ENCODE measurements around the gene NEK7.

GRCh38 chr1:198185759-198186158 lies 29.0 kb downstream of the NEK7 start:
- TF ChIP-seq CTCF (conservative IDR thresholded peaks at IDR 0.05): no peak
- no peak for TF ChIP-seq ZFX (IDR thresholded peaks at IDR 0.05)

All from C4-2B (cell line).